Measurements from ENCODE around the gene MMD. TPM values are rescaled to one million over a fixed set of nuclear protein-coding genes. Genes with fewer than 3 reads are reported as not detected.

The MMD gene
- total and polyA plus RNA-seq, 9 of the 15 experiments (the other 6 are each of a cell fraction or from before 2014, with no cell fraction given), result 3.1 to 18.9 (median 10.7) TPM

DNA sequence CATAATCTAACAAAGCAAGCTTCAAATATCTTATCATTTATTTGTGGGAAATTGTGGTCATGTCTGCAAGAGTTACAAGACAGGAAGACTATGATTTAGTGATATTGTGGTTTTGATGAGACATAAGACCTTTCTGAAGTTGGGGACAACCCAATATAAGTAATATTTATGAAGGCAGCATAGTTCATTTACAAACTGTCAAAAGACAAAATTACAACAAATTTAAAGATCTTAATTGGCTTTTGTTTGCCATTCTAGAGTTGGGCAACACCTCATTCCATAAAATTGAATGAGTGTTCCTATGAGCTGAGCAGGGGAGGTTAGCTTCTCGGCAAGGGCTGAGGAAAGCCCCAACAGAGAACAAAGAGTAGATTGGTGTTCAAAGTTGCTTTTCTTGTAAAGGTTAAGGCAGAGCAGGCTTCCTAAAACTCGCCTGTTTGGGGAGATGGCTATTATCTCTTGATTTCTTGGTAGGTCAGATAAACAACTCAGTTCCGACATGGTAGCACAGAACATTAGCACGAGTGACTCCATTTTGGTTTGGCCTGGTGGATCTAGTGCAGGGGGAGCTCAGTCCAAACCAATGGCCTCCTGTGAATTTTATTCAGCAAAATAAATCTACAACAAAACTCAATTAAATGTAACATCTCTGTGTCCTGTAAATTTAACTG is 10.9 kb upstream of the MMD start (continued):
- TF ChIP-seq, protein P1, sequence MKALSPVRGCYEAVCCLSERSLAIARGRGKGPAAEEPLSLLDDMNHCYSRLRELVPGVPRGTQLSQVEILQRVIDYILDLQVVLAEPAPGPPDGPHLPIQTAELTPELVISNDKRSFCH (CRISPR knock-in tag; IDR thresholded peaks at IDR 0.05), result no peak
- TF ChIP-seq, protein P1 (tag; IDR thresholded peaks at IDR 0.05), result peak; percentile 97
- no peak for TF ChIP-seq ZNF76 (CRISPR knock-in tag; IDR thresholded peaks at IDR 0.05; ENCODE audit: borderline replicate concordance)
- TF ChIP-seq, protein P2, sequence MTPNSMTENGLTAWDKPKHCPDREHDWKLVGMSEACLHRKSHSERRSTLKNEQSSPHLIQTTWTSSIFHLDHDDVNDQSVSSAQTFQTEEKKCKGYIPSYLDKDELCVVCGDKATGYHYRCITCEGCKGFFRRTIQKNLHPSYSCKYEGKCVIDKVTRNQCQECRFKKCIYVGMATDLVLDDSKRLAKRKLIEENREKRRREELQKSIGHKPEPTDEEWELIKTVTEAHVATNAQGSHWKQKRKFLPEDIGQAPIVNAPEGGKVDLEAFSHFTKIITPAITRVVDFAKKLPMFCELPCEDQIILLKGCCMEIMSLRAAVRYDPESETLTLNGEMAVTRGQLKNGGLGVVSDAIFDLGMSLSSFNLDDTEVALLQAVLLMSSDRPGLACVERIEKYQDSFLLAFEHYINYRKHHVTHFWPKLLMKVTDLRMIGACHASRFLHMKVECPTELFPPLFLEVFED (CRISPR knock-in tag; conservative IDR thresholded peaks at IDR 0.05), result no peak
- TF ChIP-seq ZNF175 (CRISPR knock-in tag; IDR thresholded peaks at IDR 0.05; ENCODE audit: low read depth), result peak; percentile 94
- no peak for TF ChIP-seq MTA2 (IDR thresholded peaks at IDR 0.05; ENCODE audit: low read depth)
- TF ChIP-seq, protein P3, sequence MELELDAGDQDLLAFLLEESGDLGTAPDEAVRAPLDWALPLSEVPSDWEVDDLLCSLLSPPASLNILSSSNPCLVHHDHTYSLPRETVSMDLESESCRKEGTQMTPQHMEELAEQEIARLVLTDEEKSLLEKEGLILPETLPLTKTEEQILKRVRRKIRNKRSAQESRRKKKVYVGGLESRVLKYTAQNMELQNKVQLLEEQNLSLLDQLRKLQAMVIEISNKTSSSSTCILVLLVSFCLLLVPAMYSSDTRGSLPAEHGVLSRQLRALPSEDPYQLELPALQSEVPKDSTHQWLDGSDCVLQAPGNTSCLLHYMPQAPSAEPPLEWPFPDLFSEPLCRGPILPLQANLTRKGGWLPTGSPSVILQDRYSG (tag; conservative IDR thresholded peaks at IDR 0.05; ENCODE audit: low read depth), result peak; percentile 93
- TF ChIP-seq HMG20A (CRISPR knock-in tag; conservative IDR thresholded peaks at IDR 0.05), result no peak
- no peak for TF ChIP-seq ZNF830 (CRISPR knock-in tag; IDR thresholded peaks at IDR 0.05)
- TF ChIP-seq, protein P4, sequence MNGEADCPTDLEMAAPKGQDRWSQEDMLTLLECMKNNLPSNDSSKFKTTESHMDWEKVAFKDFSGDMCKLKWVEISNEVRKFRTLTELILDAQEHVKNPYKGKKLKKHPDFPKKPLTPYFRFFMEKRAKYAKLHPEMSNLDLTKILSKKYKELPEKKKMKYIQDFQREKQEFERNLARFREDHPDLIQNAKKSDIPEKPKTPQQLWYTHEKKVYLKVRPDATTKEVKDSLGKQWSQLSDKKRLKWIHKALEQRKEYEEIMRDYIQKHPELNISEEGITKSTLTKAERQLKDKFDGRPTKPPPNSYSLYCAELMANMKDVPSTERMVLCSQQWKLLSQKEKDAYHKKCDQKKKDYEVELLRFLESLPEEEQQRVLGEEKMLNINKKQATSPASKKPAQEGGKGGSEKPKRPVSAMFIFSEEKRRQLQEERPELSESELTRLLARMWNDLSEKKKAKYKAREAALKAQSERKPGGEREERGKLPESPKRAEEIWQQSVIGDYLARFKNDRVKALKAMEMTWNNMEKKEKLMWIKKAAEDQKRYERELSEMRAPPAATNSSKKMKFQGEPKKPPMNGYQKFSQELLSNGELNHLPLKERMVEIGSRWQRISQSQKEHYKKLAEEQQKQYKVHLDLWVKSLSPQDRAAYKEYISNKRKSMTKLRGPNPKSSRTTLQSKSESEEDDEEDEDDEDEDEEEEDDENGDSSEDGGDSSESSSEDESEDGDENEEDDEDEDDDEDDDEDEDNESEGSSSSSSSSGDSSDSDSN (IDR thresholded peaks at IDR 0.05; ENCODE audit: borderline replicate concordance in 1 of 2, low read depth in 2 of 2, low read length in 2 of 2), result no peak
- peak; percentile 56; the same call in 1 of the 2 replicates for TF ChIP-seq MECOM (CRISPR knock-in tag; IDR thresholded peaks at IDR 0.05)
- TF ChIP-seq ZNF766 (CRISPR knock-in tag; conservative IDR thresholded peaks at IDR 0.05), result peak; percentile 81
- TF ChIP-seq, protein P5, sequence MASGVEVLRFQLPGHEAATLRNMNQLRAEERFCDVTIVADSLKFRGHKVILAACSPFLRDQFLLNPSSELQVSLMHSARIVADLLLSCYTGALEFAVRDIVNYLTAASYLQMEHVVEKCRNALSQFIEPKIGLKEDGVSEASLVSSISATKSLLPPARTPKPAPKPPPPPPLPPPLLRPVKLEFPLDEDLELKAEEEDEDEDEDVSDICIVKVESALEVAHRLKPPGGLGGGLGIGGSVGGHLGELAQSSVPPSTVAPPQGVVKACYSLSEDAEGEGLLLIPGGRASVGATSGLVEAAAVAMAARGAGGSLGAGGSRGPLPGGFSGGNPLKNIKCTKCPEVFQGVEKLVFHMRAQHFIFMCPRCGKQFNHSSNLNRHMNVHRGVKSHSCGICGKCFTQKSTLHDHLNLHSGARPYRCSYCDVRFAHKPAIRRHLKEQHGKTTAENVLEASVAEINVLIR (CRISPR knock-in tag; IDR thresholded peaks at IDR 0.05), result peak; percentile 69
- TF ChIP-seq FOSL1 (tag; conservative IDR thresholded peaks at IDR 0.05), result 0 out of 2 replicates have a peak, but pooled peaks have one; percentile 20
- no peak for TF ChIP-seq ZBED1 (IDR thresholded peaks at IDR 0.05)
- 0 out of 2 replicates have a peak, but pooled peaks have one; percentile 24 for TF ChIP-seq KLF13 (tag; IDR thresholded peaks at IDR 0.05; ENCODE audit: borderline replicate concordance, low read depth)
- TF ChIP-seq, protein P6, sequence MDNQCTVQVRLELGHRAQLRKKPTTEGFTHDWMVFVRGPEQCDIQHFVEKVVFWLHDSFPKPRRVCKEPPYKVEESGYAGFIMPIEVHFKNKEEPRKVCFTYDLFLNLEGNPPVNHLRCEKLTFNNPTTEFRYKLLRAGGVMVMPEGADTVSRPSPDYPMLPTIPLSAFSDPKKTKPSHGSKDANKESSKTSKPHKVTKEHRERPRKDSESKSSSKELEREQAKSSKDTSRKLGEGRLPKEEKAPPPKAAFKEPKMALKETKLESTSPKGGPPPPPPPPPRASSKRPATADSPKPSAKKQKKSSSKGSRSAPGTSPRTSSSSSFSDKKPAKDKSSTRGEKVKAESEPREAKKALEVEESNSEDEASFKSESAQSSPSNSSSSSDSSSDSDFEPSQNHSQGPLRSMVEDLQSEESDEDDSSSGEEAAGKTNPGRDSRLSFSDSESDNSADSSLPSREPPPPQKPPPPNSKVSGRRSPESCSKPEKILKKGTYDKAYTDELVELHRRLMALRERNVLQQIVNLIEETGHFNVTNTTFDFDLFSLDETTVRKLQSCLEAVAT (IDR thresholded peaks at IDR 0.05), result no peak
- peak; percentile 81 for TF ChIP-seq BACH1 (tag; IDR thresholded peaks at IDR 0.05)
- peak; percentile 58; the same call in 1 of the 2 replicates for TF ChIP-seq BCL6 (CRISPR knock-in tag; IDR thresholded peaks at IDR 0.05)

Data from K562 (cell line).